Large intestine (tissue), 1 donor: ENCODE results near the gene UNC13B. TPM values are rescaled to one million over a fixed set of nuclear protein-coding genes. Genes with fewer than 3 reads are reported as not detected.

Source experiments
- polyA plus RNA-seq: library from polyadenylated mRNA; unstranded; fragments of 120-200 nt; gene quantifications from one replicate; pipeline ENCODE4 v1.2.1, GENCODE V29; 2013

Gene UNC13B
- polyA plus RNA-seq, 1 donor = 33.1 TPM

Other genes starting within 250 kb of the UNC13B start
- gene PHF24, start 203.7 kb upstream of the UNC13B start, polyA plus RNA-seq = 1.6 TPM
- gene DNAJB5, start 172.3 kb upstream of the UNC13B start, polyA plus RNA-seq = 9.7 TPM
- gene VCP, start 89.4 kb upstream of the UNC13B start, polyA plus RNA-seq = 189 TPM
- 25.9 TPM for gene FANCG, start 82.1 kb upstream of the UNC13B start, polyA plus RNA-seq
- gene PIGO, start 65.4 kb upstream of the UNC13B start, polyA plus RNA-seq = 25.5 TPM
- 125 TPM for gene STOML2, start 58.9 kb upstream of the UNC13B start, polyA plus RNA-seq
- gene ATOSB, start 46.1 kb upstream of the UNC13B start, polyA plus RNA-seq = 11.4 TPM